Measurements from ENCODE around the gene SLTM.

SLTM gene

GRCh38 chr15:58882243-58882642, 51.2 kb downstream of the SLTM start:
- H3K36me3 ChIP-seq (ENCODE audit: control insufficient read depth in 5 of 5, insufficient read depth in 5 of 5, low read length in 5 of 5) = peaks cover 43 to 97% (median 88%) of the 10 kb centered on the region in 5 donors
- no peaks in the 10 kb centered on the region for H3K27me3 ChIP-seq (ENCODE audit: control insufficient read depth in 5 of 5, insufficient read depth in 4 of 5, low read length in 5 of 5)
- H3K9ac ChIP-seq (ENCODE audit: low read length in 5 of 5) = no peak overlapping the region
- H3K4me1 ChIP-seq (ENCODE audit: control insufficient read depth in 5 of 5, insufficient read depth in 5 of 5, low read length in 5 of 5) = no peaks in the 10 kb centered on the region
- H3K4me3 ChIP-seq (ENCODE audit: low read depth in 1 of 5, low read length in 5 of 5) = no peak overlapping the region
- no peaks in the 10 kb centered on the region for H3K9me3 ChIP-seq (ENCODE audit: control insufficient read depth in 5 of 5, low read length in 5 of 5)
- H3K27ac ChIP-seq (ENCODE audit: low read depth, low read length) = no peak overlapping the region

DNA sequence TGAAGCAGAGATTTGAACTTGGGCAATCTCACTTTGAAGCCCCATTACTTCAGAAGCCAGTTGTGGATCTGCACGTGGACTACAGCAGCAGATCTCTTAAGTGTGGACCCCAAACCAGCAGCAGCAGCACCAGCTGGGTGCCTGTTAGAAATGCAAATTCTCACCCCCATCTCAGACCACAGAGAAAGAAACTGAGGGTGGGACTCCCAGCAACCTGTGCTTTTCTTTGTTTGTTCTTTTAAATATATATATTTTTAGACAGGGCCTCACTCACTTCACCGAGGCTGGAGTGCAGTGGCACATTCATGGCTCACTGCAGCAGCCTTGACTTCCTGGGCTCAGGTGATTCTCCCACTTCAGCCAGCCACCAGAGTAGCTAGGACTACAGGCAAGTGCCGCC, 53.2 kb downstream of the SLTM start:
- H3K9ac ChIP-seq (ENCODE audit: low read length in 5 of 5) = no peak overlapping the region
- H3K4me3 ChIP-seq (ENCODE audit: low read depth in 1 of 5, low read length in 5 of 5) = no peak overlapping the region
- no peaks in the 10 kb centered on the region for H3K4me1 ChIP-seq (ENCODE audit: control insufficient read depth in 5 of 5, insufficient read depth in 5 of 5, low read length in 5 of 5)
- no peaks in the 10 kb centered on the region for H3K27me3 ChIP-seq (ENCODE audit: control insufficient read depth in 5 of 5, insufficient read depth in 4 of 5, low read length in 5 of 5)
- peaks cover 35 to 87% (median 72%) of the 10 kb centered on the region in 5 donors for H3K36me3 ChIP-seq (ENCODE audit: control insufficient read depth in 5 of 5, insufficient read depth in 5 of 5, low read length in 5 of 5)
- H3K9me3 ChIP-seq (ENCODE audit: control insufficient read depth in 5 of 5, low read length in 5 of 5) = no peaks in the 10 kb centered on the region
- H3K27ac ChIP-seq (ENCODE audit: low read depth, low read length) = no peak overlapping the region

- Histone ChIP-seq H3K4me3 (ENCODE audit: low read depth in 1 of 5, low read length in 5 of 5) (no peak overlapping the region), H3K27me3 (ENCODE audit: control insufficient read depth in 5 of 5, insufficient read depth in 4 of 5, low read length in 5 of 5) (no peaks in the 10 kb centered on the region), H3K27ac (ENCODE audit: low read depth, low read length) (no peak overlapping the region), H3K9me3 (ENCODE audit: control insufficient read depth in 5 of 5, low read length in 5 of 5) (no peaks in the 10 kb centered on the region), H3K9ac (ENCODE audit: low read length in 5 of 5) (no peak overlapping the region), H3K36me3 (ENCODE audit: control insufficient read depth in 5 of 5, insufficient read depth in 5 of 5, low read length in 5 of 5) (peaks cover 28 to 67% (median 54%) of the 10 kb centered on the region in 5 donors), H3K4me1 (ENCODE audit: control insufficient read depth in 5 of 5, insufficient read depth in 5 of 5, low read length in 5 of 5) (no peaks in the 10 kb centered on the region)
Observed at GRCh38 chr15:58877999-58878825, 55.3 kb downstream of the SLTM start.

DNA sequence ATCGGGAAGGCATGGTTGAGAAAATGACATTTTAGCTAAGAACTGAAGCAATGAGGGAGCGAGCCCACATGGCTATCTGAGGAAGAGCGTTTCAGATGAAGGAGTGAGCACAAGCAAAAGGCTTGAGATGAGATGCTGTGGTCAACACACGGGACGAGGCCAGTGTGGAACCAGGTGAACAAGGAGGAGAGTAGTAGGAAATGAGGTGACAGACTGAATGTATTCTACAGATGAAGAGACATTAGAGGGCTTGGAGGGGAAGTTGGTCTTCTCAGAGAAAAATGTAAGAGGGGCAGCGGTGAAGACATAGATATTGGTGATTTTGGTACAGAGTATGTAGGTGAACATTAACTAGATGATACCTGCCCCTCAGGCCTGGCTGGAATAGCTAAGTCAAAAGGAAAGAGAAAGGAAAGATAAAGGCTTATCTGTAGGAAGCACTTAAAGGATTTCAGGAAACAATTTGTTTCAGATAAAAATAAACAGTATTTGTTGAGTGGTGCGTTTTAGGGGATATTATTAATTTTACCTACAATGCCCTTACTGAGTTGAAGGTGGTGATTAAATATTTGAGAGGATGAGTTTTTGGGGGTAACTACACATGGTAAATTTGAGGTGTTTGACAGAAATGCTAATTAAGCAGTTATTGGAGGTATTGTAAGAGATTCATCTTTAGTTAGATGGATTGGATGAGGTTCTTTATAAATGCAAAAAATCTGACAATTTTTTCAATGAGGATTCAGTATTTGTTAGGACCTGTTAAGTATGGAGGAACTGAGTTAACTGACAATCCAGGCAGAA, 57.0 kb downstream of the SLTM start:
- no peak overlapping the region for H3K9ac ChIP-seq (ENCODE audit: low read length in 5 of 5)
- H3K9me3 ChIP-seq (ENCODE audit: control insufficient read depth in 5 of 5, low read length in 5 of 5) = no peaks in the 10 kb centered on the region
- peaks cover 19 to 50% (median 39%) of the 10 kb centered on the region in 5 donors for H3K36me3 ChIP-seq (ENCODE audit: control insufficient read depth in 5 of 5, insufficient read depth in 5 of 5, low read length in 5 of 5)
- H3K4me3 ChIP-seq (ENCODE audit: low read depth in 1 of 5, low read length in 5 of 5) = no peak overlapping the region
- no peaks in the 10 kb centered on the region for H3K4me1 ChIP-seq (ENCODE audit: control insufficient read depth in 5 of 5, insufficient read depth in 5 of 5, low read length in 5 of 5)
- no peaks in the 10 kb centered on the region for H3K27me3 ChIP-seq (ENCODE audit: control insufficient read depth in 5 of 5, insufficient read depth in 4 of 5, low read length in 5 of 5)
- peak overlapping the region; percentile 21 for H3K27ac ChIP-seq (ENCODE audit: low read depth, low read length)

DNA sequence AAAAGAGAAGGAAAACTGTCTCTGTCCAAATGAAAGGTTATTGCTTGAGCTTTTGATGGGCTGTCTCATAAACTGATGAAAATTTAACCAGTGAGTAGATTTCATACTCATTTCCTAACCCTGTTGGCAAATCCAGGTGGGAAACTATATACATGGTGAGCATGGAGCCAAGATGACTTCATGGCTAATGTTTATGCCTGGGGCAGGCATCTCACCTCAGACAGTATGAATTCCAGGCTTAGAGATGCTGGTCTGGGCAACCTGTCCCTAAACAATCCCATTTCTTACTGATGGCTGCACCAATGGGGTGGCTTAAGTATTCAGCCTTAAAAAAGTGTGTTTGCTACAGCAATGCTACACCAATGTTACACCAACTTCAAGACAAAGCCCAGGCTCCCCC, 58.1 kb downstream of the SLTM start:
- no peak overlapping the region for H3K4me3 ChIP-seq (ENCODE audit: low read depth in 1 of 5, low read length in 5 of 5)

DNA sequence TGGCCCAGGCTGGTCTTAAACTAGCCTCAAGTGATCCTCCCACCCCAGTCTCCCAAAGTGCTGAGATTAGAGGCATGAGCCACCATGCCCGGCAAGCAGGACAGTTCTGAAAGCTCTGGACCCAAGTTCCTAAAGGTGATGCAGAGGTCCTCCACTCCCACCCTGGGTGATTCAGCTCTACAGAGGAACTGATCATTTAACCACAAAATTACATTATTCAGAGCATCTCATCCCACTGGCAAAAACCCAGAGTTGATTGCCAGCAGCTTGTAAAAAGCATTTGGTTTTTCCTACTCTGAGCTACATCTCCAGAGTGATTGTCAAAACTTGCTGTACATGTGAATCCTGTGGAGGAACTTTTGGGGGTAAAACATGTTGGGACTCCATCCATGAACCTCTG, 60.2 kb downstream of the SLTM start:
- Histone ChIP-seq H3K27ac (ENCODE audit: low read depth, low read length) (no peak overlapping the region), H3K4me1 (ENCODE audit: control insufficient read depth in 5 of 5, insufficient read depth in 5 of 5, low read length in 5 of 5) (no peaks in the 10 kb centered on the region), H3K9me3 (ENCODE audit: control insufficient read depth in 5 of 5, low read length in 5 of 5) (no peaks in the 10 kb centered on the region), H3K36me3 (ENCODE audit: control insufficient read depth in 5 of 5, insufficient read depth in 5 of 5, low read length in 5 of 5) (peaks cover 5 to 18% (median 9%) of the 10 kb centered on the region in 5 donors), H3K9ac (ENCODE audit: low read length in 5 of 5) (no peak overlapping the region), H3K4me3 (ENCODE audit: low read depth in 1 of 5, low read length in 5 of 5) (no peak overlapping the region), H3K27me3 (ENCODE audit: control insufficient read depth in 5 of 5, insufficient read depth in 4 of 5, low read length in 5 of 5) (no peaks in the 10 kb centered on the region)

More for the DNA sequence above, 58.1 kb downstream of the SLTM start:
- H3K27ac ChIP-seq (ENCODE audit: low read depth, low read length) = no peak overlapping the region
- H3K36me3 ChIP-seq (ENCODE audit: control insufficient read depth in 5 of 5, insufficient read depth in 5 of 5, low read length in 5 of 5) = peaks cover 19 to 38% (median 28%) of the 10 kb centered on the region in 5 donors
- H3K27me3 ChIP-seq (ENCODE audit: control insufficient read depth in 5 of 5, insufficient read depth in 4 of 5, low read length in 5 of 5) = no peaks in the 10 kb centered on the region
- H3K9ac ChIP-seq (ENCODE audit: low read length in 5 of 5) = no peak overlapping the region
- no peaks in the 10 kb centered on the region for H3K9me3 ChIP-seq (ENCODE audit: control insufficient read depth in 5 of 5, low read length in 5 of 5)
- H3K4me1 ChIP-seq (ENCODE audit: control insufficient read depth in 5 of 5, insufficient read depth in 5 of 5, low read length in 5 of 5) = no peaks in the 10 kb centered on the region

GRCh38 chr15:58870451-58870850, 63.0 kb downstream of the SLTM start:
- Histone ChIP-seq H3K36me3 (ENCODE audit: control insufficient read depth in 5 of 5, insufficient read depth in 5 of 5, low read length in 5 of 5) (no peaks in the 10 kb centered on the region), H3K4me3 (ENCODE audit: low read depth in 1 of 5, low read length in 5 of 5) (no peak overlapping the region), H3K4me1 (ENCODE audit: control insufficient read depth in 5 of 5, insufficient read depth in 5 of 5, low read length in 5 of 5) (peaks cover 0 to 3% (median 2%) of the 10 kb centered on the region in 5 donors), H3K27me3 (ENCODE audit: control insufficient read depth in 5 of 5, insufficient read depth in 4 of 5, low read length in 5 of 5) (peaks cover 0 to 1% (median 0%) of the 10 kb centered on the region in 5 donors), H3K9ac (ENCODE audit: low read length in 5 of 5) (no peak overlapping the region), H3K9me3 (ENCODE audit: control insufficient read depth in 5 of 5, low read length in 5 of 5) (no peaks in the 10 kb centered on the region), H3K27ac (ENCODE audit: low read depth, low read length) (no peak overlapping the region)

DNA sequence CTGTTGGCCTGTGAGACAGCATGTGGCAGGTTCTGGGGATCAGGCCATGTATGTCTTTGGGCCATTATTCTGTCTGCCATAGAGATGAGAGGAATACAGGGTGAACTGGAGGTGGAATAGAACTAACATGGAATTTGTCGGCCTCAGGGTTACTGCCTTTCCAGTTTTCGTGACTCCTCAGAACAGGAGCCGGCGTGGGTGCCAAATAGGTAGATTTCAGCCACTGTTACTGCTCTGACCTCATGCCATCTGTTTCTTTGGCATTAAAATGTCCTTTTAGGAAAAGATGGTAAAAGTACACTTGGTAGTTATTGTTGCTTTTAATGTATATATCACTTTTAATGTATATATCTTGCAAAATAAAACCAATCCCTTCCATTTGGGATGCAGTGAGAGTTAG, 65.6 kb downstream of the SLTM start:
- H3K9ac ChIP-seq (ENCODE audit: low read length in 5 of 5) = no peak overlapping the region
- peaks cover 0 to 4% (median 0%) of the 10 kb centered on the region in 5 donors for H3K27me3 ChIP-seq (ENCODE audit: control insufficient read depth in 5 of 5, insufficient read depth in 4 of 5, low read length in 5 of 5)
- H3K36me3 ChIP-seq (ENCODE audit: control insufficient read depth in 5 of 5, insufficient read depth in 5 of 5, low read length in 5 of 5) = no peaks in the 10 kb centered on the region

GRCh38 chr15:58865425-58865880, 68.0 kb downstream of the SLTM start:
- H3K4me3 ChIP-seq (ENCODE audit: low read depth in 1 of 5, low read length in 5 of 5) = peak overlapping the region; percentile 61 to 90 (median 75)
- H3K27ac ChIP-seq (ENCODE audit: low read depth, low read length) = peak overlapping the region; percentile 60
- no peaks in the 10 kb centered on the region for H3K9me3 ChIP-seq (ENCODE audit: control insufficient read depth in 5 of 5, low read length in 5 of 5)

More for the DNA sequence above, 65.6 kb downstream of the SLTM start:
- Histone ChIP-seq H3K4me3 (ENCODE audit: low read depth in 1 of 5, low read length in 5 of 5) (no peak overlapping the region), H3K4me1 (ENCODE audit: control insufficient read depth in 5 of 5, insufficient read depth in 5 of 5, low read length in 5 of 5) (peaks cover 0 to 15% (median 13%) of the 10 kb centered on the region in 5 donors), H3K27ac (ENCODE audit: low read depth, low read length) (no peak overlapping the region), H3K9me3 (ENCODE audit: control insufficient read depth in 5 of 5, low read length in 5 of 5) (no peaks in the 10 kb centered on the region)

More at GRCh38 chr15:58865425-58865880, 68.0 kb downstream of the SLTM start:
- peak overlapping the region; percentile 16 to 77 (median 60) for H3K9ac ChIP-seq (ENCODE audit: low read length in 5 of 5)
- H3K36me3 ChIP-seq (ENCODE audit: control insufficient read depth in 5 of 5, insufficient read depth in 5 of 5, low read length in 5 of 5) = no peaks in the 10 kb centered on the region
- H3K27me3 ChIP-seq (ENCODE audit: control insufficient read depth in 5 of 5, insufficient read depth in 4 of 5, low read length in 5 of 5) = peaks cover 0 to 4% (median 0%) of the 10 kb centered on the region in 5 donors
- H3K4me1 ChIP-seq (ENCODE audit: control insufficient read depth in 5 of 5, insufficient read depth in 5 of 5, low read length in 5 of 5) = peaks cover 0 to 15% (median 13%) of the 10 kb centered on the region in 5 donors

Measured in subcutaneous abdominal adipose tissue (tissue), 5 donors.